Stimulated activated CD4-positive, alpha-beta T cell treated with anti-CD3 and anti-CD28 coated beads, Interleukin-2, amount 100 ng/mL, for 24 hours (primary cell): ENCODE data around the gene FAM167B.
A peak's percentile ranks its signal among the peaks of the same experiment; 100 is the strongest.
"Not testable (repeated sequence)": the region's sequence is repeated elsewhere in the genome, so short reads cannot be mapped to it uniquely, and the experiment has no call there.

Experiments
- DNase-seq, 2 donors: peaks; one replicate each; pipeline ENCODE4 v3.0.0-alpha.2; 2020

The FAM167B gene

DNA sequence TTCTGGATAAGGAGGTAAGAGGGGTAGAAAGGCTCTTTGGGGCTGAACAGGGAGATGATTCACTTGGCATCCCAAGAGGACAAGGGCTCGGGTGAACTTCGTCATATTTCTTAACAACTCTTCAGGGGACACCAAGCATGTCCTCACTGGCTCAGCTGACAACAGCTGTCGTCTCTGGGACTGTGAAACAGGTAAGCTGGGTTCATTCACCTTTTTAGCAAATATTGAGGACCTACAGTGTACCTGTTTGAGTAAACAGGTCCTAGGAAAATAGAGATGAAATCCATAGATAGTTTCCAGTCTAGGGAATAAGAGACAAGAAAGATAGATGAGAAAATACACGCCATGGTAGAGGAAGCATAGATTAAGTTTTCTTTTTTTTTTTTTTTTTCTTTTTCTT is 22.7 kb upstream of the FAM167B start:
- DNase-seq, result no peak

- no peak for DNase-seq
These were observed 18.3 kb upstream of the FAM167B start for GRCh38 chr1:32228771-32229170.

GRCh38 chr1:32231843-32232432 is 15.1 kb upstream of the FAM167B start:
- DNase-seq, result no peak

- DNase-seq, result no peak
These were observed 14.3 kb upstream of the FAM167B start for GRCh38 chr1:32232558-32233304.

DNA sequence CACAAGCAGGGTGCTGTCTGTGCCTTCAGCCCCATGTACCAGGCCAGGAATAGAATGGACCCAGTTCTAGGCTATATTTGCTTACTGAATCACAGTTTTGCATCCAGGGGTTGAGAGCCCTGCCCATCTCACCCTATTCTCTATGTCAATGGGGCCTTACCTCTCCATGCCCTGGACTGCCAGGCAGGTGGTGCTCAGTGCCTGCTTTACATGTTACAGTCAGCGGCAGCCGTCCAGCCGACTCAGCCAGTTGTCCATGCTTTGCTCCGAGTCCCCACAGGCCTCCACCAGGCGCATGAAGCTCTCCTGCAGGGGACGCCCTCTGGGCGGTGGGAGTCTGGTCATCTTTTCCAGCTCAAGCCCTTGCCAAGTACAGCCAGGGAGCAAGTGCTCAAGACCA is 12.2 kb upstream of the FAM167B start:
- DNase-seq, result no peak

DNA sequence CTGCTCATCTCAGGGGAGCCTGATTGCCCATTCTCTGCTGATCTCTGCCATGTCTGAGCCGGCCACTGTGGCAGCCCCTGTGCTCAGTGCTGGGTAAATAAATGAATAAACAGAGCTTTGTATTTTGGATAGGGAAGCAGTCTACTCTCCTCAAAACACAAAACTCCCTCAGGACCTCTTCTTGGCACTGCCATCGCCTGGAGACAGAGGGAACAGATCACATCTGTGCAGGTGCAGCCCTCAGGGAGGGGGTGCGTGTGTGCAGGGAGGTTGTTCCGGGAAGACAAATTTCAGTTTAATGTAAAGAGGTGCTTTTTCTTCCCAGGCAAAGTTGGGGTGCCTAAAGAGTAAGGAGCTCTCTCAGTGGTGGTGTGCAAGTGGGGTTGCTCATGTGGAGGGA is 7.7 kb upstream of the FAM167B start:
- no peak for DNase-seq

DNA sequence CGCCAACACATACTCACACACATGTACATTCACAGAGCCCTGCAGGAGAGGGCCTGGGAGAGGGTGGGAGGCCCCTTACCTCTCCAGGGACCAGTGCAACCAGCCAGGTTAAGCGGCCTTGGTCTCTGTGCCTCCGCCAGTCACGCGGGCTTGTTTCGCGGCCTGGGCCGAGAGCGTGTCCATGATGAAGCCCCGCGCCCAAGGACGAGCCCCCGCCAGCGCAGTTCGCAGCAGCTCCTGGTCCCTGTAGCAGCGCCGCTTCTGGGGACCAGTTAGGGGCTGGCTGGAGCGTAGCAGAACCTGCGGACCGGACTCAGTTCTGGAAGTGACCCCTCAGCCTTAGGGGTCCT is 7.3 kb upstream of the FAM167B start:
- no peak for DNase-seq

DNA sequence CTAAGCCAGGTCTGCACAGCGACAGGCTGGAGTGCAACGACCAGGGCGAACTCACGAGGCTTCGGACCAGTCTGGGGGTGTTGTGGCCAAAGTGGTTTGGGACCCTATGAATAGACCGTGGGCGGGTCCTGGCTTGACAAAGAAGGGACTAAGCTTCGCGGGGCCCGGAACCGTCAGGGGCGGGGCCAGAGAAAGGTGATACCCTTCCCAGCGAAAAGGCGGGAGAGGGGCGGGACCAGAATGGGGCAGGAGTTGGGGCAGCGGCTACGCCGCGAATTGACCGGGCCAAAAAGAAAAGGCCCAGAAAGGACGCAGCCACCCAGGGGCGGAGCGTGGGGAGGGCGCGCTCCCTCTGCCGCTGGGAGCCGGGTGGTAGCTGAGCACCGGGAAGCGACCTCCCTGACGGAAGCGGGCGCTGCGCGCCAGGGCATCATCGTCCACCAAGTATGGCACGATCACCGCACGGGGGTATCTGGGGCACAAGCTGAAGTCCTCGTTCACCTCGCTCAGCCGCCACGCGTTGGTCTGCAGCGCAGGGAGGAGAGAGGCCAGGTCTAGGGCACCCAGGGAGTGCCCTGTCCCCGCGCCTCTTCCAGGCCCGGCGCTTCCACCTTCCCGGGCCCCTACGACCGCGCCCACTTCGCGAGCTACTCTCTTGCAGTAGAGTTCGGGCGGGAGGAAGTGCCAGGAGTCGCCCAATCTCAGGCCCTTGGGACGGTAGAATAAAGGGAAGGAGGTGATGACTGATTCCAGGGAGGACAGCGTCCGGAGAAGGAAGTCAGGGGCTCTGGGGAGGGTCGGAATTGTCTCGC is 6.7 kb upstream of the FAM167B start:
- peak; percentile 44 to 61 for DNase-seq

- DNase-seq, result peak; percentile 39 to 53
These were observed 5.8 kb upstream of the FAM167B start for GRCh38 chr1:32241001-32241763.

- DNase-seq, result no peak
These were observed 4.6 kb upstream of the FAM167B start for GRCh38 chr1:32242341-32242851.

GRCh38 chr1:32247452-32247851 is 430 bp downstream of the FAM167B start:
- DNase-seq, result no peak

- peak; percentile 83 to 90 for DNase-seq
These were observed 1.2 kb downstream of the FAM167B start for GRCh38 chr1:32247983-32248889.

GRCh38 chr1:32249831-32250525 is 3.0 kb downstream of the FAM167B start:
- peak; percentile 76 to 79 for DNase-seq

DNA sequence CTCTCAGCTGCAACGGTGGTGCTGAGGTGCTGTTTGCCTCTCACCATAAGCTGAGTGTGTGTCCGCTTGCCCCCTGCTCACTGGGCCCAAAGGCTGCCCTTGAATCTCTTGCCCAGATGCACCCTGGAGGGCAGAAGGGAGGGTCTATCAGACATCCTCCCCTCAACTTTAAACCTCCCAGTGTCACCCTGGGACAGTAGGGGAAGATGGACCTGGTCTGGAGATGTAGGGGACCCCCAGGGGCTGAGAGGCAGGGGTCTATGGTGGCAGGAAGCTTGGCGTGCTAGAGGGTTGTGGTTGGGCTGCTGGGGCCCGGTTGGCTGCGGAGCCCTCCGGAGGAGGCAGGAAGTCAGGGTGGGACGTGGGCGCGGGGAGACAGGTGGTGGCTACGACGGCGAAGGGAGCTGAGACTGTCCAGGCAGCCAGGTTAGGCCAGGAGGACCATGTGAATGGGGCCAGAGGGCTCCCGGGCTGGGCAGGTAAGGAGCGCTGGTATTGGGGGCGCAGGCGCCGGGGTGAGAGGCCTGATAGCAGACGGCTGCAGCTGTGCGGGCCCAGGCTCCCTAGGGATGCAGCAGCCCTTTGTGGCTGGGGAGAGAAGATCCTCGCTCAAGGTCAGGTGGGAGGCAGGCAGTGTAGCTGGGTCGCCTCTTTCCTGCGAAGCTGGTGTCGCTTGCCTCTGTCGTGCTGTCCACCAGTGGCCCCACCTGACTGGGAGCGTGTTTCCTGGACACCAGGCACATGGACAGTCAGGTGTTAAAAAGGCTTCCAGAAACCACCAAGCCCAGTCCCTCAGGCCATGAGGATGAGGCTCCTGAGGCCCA is 4.1 kb downstream of the FAM167B start, which contains the start of gene LCK:
Gene LCK, plus strand, starts transcription at position 373 of the 824 bp plus-strand sequence. CDS start 23,065 bp downstream, outside the sequence.
- peak; percentile 73 to 80 for DNase-seq

GRCh38 chr1:32255072-32256071 is 8.3 kb downstream of the FAM167B start:
- DNase-seq, result no peak

DNA sequence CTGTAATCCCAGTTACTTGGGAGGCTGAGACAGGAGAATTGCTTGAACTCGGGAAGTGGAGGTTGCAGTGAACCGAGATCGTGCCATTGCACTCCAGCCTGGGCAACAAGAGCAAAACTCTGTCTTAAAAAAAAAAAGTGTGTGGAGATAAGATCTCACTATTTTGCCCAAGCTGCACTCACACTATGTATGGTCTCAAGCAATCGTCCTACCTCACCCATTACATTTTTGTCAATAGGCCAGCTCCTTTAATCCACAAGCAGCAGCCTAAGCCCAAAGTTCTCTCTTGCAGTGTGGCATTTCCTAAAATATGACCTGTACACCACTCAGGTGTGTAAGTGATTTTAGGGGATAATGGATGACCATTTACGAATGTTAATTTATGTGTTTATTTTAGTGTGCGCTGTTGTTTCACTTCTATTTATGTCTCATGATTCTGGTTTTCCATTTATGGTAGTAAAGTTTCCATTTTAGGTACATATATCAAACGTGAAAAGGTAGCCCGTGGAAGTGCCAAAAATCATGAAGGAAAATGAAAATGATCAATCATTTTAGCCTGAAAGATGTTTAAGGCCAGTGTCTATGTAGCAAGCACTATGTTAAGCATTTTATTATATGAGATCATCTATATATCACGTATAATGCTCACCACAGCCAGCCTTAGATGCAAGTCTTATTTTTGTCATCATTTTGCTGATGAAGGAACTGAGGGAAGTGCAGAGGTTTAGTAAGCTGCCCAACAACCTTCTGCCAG is 9.6 kb downstream of the FAM167B start:
- DNase-seq, result no peak

- DNase-seq, result no peak
These were observed 10.1 kb downstream of the FAM167B start for GRCh38 chr1:32257227-32257508.

DNA sequence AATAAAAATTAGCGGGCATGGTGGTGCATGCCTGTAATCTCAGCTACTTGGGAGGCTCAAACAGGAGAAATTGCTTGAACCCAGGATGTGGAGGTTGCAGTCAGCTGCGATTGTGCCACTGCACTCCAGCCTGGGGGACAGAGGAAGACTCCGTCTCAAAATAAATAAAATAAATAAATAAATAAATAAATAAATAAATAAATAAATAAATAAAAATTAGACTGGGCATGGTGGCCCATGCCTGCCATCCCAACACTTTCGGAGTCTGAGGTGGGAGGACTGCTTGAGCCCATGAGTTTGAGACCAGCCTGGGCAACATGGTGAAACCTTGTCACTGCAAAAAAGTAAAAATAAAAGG is 16.2 kb downstream of the FAM167B start:
- not testable (repeated sequence) for DNase-seq
